Fibroblast of villous mesenchyme (primary cell): ENCODE results near the gene GAA. TPM values are rescaled to one million over a fixed set of nuclear protein-coding genes. Genes with fewer than 3 reads are reported as not detected.

ENCODE experiments used
- DNase-seq: peaks from one replicate; pipeline ENCODE4 v3.0.0-alpha.2; 2010; ENCODE audit warnings: low read depth
- H3K4me3 ChIP-seq: 2 replicates; pipeline ENCODE4 v1.5.1; 2011; ENCODE audit warnings: low read depth, mild to moderate bottlenecking, low read length
- total RNA-seq: library from RNA; depleted of rRNA; stranded (reverse); fragments of >200 nt; gene quantifications from 2 replicates; pipeline ENCODE4 v1.2.3, GENCODE V29; 2012
- TF ChIP-seq, protein P1 (sequence below): IDR thresholded peaks from 2 replicates; pipeline ENCODE4 v1.5.1; 2012; ENCODE audit warnings: low read depth, mild to moderate bottlenecking, low read length; ENCODE audit not compliant: insufficient read depth

The GAA gene
- total RNA-seq, 1 donor: 15.1 TPM

DNA sequence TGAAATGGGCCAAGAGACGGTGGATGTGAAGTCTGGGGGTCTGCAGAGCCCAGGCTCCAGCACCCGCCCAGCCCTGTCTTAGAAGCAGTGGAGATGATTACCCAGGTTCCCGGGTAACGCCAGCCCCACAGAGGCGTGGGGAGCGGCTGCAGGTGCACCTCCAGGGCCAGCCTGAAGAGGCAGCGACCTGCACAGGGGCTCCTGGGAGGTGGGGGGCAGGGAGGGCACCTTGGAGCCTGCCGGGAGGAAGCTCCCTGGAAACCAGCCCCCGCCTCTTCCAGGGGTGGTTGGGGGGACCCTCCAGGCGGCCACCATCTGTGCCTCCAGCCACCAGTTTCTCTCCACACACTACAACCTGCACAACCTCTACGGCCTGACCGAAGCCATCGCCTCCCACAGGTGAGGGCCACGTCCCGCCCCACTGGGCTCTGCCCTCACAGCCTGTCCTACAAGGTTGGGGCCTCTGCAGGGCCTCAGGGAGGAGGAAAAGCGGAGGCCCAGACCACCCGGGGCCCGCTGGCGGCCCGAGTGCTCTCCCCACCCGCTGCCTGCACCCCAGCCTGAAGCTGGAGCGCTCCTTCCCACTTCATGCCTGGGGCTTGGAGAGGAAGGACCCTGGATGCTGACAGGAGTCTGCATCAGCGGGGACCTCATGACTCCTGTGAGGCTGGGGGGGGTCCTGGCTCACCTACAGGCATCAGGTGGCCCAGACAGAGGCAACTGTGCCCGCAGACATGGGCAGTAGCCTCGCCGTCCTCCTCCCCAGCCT is 10.5 kb downstream of the GAA start:
- TF ChIP-seq, protein P1, sequence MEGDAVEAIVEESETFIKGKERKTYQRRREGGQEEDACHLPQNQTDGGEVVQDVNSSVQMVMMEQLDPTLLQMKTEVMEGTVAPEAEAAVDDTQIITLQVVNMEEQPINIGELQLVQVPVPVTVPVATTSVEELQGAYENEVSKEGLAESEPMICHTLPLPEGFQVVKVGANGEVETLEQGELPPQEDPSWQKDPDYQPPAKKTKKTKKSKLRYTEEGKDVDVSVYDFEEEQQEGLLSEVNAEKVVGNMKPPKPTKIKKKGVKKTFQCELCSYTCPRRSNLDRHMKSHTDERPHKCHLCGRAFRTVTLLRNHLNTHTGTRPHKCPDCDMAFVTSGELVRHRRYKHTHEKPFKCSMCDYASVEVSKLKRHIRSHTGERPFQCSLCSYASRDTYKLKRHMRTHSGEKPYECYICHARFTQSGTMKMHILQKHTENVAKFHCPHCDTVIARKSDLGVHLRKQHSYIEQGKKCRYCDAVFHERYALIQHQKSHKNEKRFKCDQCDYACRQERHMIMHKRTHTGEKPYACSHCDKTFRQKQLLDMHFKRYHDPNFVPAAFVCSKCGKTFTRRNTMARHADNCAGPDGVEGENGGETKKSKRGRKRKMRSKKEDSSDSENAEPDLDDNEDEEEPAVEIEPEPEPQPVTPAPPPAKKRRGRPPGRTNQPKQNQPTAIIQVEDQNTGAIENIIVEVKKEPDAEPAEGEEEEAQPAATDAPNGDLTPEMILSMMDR: no peak
- no peak for DNase-seq
- no peak overlapping the region for H3K4me3 ChIP-seq

DNA sequence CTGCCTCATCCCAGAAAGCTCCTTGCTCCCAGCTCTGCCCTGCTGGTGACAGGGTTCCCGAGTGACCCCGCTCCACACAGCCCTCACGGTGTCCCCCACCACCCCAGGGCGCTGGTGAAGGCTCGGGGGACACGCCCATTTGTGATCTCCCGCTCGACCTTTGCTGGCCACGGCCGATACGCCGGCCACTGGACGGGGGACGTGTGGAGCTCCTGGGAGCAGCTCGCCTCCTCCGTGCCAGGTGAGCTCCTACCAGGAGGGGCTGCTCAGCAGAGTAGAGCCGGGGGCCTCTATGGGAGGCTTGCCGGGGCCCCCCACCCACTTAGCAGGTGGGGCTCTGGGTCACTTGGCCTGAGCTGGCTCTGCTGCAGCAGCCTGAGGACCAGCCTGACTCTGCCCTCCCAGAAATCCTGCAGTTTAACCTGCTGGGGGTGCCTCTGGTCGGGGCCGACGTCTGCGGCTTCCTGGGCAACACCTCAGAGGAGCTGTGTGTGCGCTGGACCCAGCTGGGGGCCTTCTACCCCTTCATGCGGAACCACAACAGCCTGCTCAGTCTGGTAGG is 11.2 kb downstream of the GAA start:
- no peak for DNase-seq
- H3K4me3 ChIP-seq: no peak overlapping the region
- TF ChIP-seq, protein P1: no peak

DNA sequence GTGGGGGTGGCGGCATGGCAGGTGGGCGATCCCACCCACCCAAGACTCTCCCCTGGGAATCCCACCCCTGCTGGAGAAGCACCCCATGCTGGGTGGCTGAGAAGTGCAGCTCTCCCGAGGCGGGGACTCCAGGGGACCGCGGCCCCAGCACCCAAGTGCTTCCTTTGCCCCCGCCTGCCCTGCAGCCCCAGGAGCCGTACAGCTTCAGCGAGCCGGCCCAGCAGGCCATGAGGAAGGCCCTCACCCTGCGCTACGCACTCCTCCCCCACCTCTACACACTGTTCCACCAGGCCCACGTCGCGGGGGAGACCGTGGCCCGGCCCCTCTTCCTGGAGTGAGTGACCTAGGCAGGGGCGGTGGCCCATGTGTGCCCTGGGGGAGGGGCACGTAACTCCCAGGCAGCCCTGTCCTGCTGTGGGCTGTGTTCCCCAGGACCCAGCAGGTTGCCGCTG is 11.7 kb downstream of the GAA start:
- H3K4me3 ChIP-seq: no peak overlapping the region
- TF ChIP-seq, protein P1: no peak
- no peak for DNase-seq

DNA sequence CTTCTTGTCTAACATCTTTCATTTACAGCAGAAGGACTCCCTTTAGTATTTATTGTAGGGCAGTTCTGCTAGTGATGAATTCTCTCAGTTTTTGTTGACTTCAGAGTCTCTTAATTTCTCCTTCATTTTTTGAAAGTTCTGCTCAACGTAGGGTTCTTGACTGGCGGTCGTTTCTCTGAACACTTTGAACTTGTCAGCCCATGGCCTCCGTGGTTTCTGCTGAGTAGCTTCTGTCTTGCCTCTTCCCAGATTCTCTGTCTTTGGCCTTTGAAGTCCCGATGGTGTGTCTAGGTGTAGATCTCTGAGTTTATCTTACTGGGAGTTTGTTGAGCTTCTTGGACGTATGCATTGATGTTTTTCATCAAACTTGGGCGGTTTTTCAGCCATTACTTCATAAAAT is 13.4 kb downstream of the GAA start:
- DNase-seq: no peak
- no peak overlapping the region for H3K4me3 ChIP-seq
- TF ChIP-seq, protein P1: no peak

DNA sequence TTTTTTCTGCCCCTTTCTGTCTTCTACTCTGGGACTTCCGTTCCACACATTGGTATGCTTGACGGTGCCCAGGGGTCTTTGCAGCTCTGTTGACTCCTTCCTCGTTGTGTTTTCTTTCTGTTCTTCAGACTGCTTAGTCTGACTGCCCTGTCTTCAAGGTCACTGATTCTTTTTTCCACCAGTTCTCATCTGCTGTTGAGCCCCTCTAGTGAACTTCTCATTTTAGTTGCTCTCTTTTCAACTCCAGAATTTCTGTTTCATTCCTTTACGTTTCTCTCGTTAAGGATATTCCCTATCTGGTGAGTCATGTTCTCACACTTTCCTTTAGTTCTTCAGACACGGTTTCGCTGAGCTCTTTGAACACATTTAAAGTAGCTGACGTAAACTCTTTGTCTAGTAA is 13.8 kb downstream of the GAA start:
- no peak overlapping the region for H3K4me3 ChIP-seq
- DNase-seq: no peak
- TF ChIP-seq, protein P1: no peak

DNA sequence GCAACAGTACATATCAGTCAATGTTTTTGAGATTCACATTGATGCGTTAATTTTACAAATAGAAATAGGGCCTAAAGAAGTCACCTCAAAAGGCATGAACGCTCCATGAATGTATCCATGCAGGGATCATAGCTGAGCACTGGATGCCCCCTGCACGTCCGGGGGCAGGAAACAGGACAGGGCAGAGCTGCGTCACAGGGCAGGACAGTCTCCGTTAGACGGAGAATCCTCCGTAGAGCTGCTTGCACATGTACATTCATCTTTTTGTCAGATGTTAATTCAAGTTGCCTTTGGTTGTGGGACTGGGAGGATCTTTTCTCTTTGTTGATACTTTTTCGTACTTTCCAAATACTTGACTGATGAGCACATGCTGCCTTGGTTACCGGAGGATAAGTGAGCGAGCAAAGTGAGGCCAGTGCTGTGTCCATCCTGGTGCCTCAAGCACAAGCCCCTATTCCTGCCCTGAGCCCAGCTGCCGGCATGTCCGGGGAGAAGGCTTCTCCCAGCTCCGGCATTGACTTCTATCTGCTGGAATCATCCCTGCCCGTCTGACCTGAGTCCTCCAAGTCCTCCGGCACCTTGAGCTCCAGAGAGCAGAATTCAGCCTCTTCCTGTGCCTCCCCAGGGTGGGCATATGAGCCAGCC is 15.0 kb downstream of the GAA start:
- no peak for DNase-seq
- H3K4me3 ChIP-seq: no peak overlapping the region
- TF ChIP-seq, protein P1: no peak
